Astrocyte of the spinal cord (primary cell): ENCODE measurements around the gene CREB3.

ENCODE experiments used
- DNase-seq: peaks from one replicate; pipeline ENCODE4 v3.0.0; 2011; ENCODE audit warnings: low read depth, low spot score
- H3K4me3 ChIP-seq: 2 replicates; pipeline ENCODE4 v1.5.1; 2011; ENCODE audit warnings: low read depth, mild to moderate bottlenecking, low read length, moderate library complexity
- in situ Hi-C: cut with HindIII; loops from 2 replicates; pipeline ENCODE4 v1.10.0; 2017; ENCODE audit warnings: low sequenced_read_pairs
- TF ChIP-seq, protein P1 (sequence below): IDR thresholded peaks from 2 replicates; pipeline ENCODE4 v1.5.1; 2012; ENCODE audit warnings: low read depth, mild to moderate bottlenecking, low read length, inconsistent platforms

CREB3 gene

DNA sequence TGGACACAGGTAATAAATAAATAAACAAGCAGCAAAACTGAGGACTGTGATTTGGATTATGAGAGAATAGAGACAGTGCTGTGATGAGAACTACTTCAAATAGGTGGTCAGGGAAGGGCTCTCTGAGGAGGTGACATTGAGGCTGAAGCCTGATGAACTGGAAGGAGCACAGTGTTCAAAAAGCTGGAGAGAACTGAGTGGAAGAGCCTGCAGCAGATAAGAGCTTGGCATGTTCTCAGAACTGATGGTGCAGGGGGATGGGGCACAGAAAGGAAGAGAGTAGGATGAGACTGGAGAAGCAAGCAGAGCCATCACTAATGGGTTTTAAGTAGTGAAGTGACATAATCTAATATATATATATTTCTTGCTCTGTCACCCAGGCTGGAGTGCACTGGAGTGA, 31.5 kb upstream of the CREB3 start:
- in situ Hi-C loops = no loop called here
- H3K4me3 ChIP-seq = no peak overlapping the region
- TF ChIP-seq, protein P1, sequence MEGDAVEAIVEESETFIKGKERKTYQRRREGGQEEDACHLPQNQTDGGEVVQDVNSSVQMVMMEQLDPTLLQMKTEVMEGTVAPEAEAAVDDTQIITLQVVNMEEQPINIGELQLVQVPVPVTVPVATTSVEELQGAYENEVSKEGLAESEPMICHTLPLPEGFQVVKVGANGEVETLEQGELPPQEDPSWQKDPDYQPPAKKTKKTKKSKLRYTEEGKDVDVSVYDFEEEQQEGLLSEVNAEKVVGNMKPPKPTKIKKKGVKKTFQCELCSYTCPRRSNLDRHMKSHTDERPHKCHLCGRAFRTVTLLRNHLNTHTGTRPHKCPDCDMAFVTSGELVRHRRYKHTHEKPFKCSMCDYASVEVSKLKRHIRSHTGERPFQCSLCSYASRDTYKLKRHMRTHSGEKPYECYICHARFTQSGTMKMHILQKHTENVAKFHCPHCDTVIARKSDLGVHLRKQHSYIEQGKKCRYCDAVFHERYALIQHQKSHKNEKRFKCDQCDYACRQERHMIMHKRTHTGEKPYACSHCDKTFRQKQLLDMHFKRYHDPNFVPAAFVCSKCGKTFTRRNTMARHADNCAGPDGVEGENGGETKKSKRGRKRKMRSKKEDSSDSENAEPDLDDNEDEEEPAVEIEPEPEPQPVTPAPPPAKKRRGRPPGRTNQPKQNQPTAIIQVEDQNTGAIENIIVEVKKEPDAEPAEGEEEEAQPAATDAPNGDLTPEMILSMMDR = no peak
- DNase-seq = no peak

DNA sequence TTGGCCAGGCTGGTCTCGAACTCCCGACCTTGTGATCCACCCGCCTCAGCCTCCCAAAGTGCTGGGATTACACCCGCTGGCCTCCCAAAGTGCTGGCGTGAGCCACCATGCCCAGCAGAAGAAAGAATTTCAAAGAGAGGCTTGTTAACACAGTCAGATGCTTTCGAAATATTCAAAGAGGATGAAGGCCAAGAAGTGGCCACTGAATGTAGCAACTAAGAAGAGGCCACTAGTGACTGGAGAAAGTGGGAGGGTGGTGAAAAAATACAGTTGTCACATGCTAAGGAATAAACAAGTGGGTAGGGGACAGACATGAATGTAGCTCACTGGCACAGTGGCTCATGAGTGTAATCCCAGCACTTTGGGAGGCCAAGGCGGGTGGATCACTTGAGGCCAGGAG, 29.8 kb upstream of the CREB3 start:
- TF ChIP-seq, protein P1 = no peak
- in situ Hi-C loops = no loop called here
- H3K4me3 ChIP-seq = no peak overlapping the region
- no peak for DNase-seq

DNA sequence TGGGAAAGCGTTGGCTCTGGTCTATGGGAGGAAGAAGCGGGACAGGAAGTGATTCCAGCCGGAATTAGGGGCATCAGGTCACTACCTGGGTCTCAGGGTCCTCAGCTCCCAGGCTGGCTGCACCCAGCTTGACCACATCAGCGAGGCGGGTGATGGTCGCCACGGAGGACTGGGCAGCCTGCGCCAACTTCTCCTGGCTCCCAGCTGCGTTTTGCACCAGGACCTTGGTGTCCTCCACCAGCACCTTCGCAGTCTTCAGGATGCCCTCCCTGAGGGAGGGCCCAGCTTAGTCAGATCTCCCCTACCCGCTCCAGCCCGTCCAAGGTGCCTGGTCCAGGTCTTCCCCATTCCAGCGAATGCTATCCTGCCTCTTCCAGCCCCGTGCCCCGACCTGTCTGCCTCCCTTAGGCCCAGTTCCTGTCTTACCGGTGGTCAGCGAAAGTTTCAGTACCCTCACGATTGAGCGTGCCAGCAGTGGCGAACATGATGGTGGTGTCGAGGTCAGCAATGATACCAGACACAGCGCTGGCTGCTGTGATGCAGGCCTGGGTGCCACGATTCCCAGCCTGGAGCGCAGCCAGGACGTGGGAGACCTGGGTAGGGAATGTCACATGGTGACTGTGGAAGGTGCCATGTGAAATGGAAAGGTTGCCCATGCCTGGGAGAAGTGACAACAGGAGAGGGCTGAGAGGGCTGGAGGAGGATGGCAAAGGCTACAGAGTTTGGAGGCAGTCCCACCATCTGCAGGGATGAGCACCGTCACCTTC, 28.4 kb upstream of the CREB3 start:
- DNase-seq = no peak
- in situ Hi-C loops = no loop called here

DNA sequence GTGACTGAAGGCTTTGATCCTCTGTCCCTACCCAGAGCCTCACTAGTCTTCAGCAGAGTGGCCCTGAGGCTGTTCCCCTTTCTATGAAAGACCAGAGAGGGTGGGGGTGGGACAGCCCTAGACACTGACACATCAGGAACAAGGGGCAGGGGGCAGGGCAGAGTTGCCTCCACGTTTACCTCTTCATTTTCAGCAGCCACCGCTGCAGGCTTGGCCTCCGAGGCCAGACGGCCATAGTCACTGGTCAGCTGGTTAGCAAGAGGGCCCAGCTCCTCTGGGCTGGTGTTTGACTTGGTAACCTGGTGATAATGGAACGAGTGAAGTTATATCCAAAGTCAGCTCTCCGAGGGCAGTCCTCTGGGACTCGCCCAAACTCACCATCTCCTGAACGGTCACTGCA, 27.1 kb upstream of the CREB3 start:
- H3K4me3 ChIP-seq = no peak overlapping the region
- in situ Hi-C loops = no loop called here
- DNase-seq = no peak
- TF ChIP-seq, protein P1 = no peak

More for the DNA sequence above, 28.4 kb upstream of the CREB3 start:
- H3K4me3 ChIP-seq = no peak overlapping the region
- TF ChIP-seq, protein P1 = no peak

DNA sequence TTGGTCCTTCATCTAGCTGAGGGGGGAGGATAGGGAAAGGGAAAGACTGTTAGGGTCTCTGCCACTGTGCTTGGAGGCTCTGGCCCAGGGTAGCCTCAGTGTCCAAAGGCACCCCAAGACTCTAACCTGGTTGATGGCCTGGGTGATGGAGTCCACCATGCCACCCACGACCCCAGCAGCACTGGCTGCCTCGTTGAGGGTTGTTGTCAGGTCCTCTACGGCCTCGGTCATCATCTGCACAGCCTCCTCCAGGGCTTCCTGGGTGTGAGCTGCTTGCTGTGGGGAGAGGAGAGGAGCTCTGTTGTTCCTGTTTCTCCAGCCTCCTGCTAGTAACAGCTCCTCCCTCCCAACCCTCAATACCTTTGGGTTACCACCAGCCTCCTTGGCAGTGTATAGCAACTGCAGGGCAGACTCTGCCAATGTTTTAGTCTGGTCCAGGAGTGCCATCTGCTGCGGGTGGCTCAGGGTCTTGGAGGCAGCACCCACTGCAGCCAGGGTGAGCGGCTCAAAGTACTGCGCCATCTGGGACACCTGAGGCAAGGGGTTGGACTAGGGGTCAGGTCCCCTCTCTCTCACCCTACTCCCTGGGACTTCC, 26.5 kb upstream of the CREB3 start:
- no peak for DNase-seq
- no peak overlapping the region for H3K4me3 ChIP-seq
- in situ Hi-C loops = no loop called here
- TF ChIP-seq, protein P1 = no peak

DNA sequence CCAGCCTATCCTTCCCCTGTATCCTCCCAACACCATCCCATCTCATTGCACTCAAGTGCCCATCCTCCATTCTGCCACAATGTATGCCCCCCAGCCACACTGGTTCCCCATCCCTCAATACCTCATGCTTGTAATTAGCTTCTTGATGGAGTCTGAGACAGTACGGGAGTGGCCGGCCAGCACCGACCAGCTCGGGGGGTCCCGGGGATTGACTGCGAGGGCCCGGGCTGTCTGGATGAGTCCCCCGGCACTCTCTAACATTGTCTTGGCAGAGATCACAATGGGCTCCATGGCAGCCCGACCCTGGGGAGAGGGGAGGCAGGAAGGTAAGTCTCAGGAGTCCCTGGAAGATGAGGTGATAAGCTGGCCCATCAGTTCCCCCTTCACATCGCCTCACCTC, 25.5 kb upstream of the CREB3 start:
- in situ Hi-C loops = no loop called here
- TF ChIP-seq, protein P1 = no peak
- no peak overlapping the region for H3K4me3 ChIP-seq
- no peak for DNase-seq
